Ascending aorta (tissue), 2 donors: ENCODE data around the gene GPANK1. TPM values are rescaled to one million over a fixed set of nuclear protein-coding genes. Genes with fewer than 3 reads are reported as not detected.

Experiments used
- DNase-seq, 2 donors: peaks; one replicate each; pipeline ENCODE4 v3.0.0-alpha.2; 2019; ENCODE audit warnings: low spot score in 2 of 2
- H3K27ac ChIP-seq, 2 donors: fragments of 200-600 bp; sonication (generic); one replicate each; pipeline ENCODE4 v1.5.1; 2016 to 2017; ENCODE audit warnings: mild to moderate bottlenecking in 1 of 2
- H3K27me3 ChIP-seq: fragments of 200-600 bp; sonication (generic); one replicate; pipeline ENCODE4 v1.5.1; 2017
- H3K36me3 ChIP-seq, 2 donors: fragments of 200-600 bp; sonication (generic); one replicate each; pipeline ENCODE4 v1.5.1; 2016
- H3K4me1 ChIP-seq, 2 donors: fragments of 200-600 bp; sonication (generic); one replicate each; pipeline ENCODE4 v1.5.1; 2016 to 2017; ENCODE audit warnings: mild to moderate bottlenecking in 1 of 2
- H3K4me3 ChIP-seq, 2 donors: fragments of 200-600 bp; sonication (generic); one replicate each; pipeline ENCODE4 v1.5.1; 2016 to 2017; ENCODE audit warnings: mild to moderate bottlenecking in 1 of 2
- H3K9me3 ChIP-seq, 2 donors: fragments of 200-600 bp; sonication (generic); one replicate each; pipeline ENCODE4 v1.5.1; 2016
- CTCF ChIP-seq, 3 experiments: fragments of 200-600 bp in 2 of 3; fragments of 450-650 bp in 1 of 3; sonication (generic) in 2 of 3; IDR thresholded peaks; one replicate each; pipeline ENCODE4 v1.5.1; 2016 to 2019; ENCODE audit warnings: antibody characterized with exemption in 3 of 3, mild to moderate bottlenecking in 1 of 3, moderate library complexity in 1 of 3
- intact Hi-C: fragments of 100-400 bp; cut with DNase I; formaldehyde crosslinking; loops from one replicate; pipeline ENCODE4 v1.15.1; 2023
- total RNA-seq: library from RNA; depleted of rRNA; stranded (reverse); fragments of >200 nt; gene quantifications from one replicate; pipeline ENCODE4 v1.1.0, GENCODE V29; 2016

Gene GPANK1
- total RNA-seq, 1 donor from 2014 or later, result 9.8 TPM

GRCh38 chr6:31663961-31664789 lies 622 bp downstream of the GPANK1 start:
- no peaks in the 10 kb centered on the region for H3K27me3 ChIP-seq
- no peak for TF ChIP-seq CTCF (IDR thresholded peaks at IDR 0.05)
- DNase-seq, result peak in 1 of 2 donors; percentile 77
- peak overlapping the region; percentile 72 to 97 for H3K4me3 ChIP-seq
- peaks cover 26 to 27% of the 10 kb centered on the region in 2 donors for H3K36me3 ChIP-seq
- no peaks in the 10 kb centered on the region for H3K9me3 ChIP-seq
- H3K4me1 ChIP-seq, result peaks cover 20 to 41% of the 10 kb centered on the region in 2 donors
- H3K27ac ChIP-seq, result peak overlapping the region; percentile 91 to 97
- intact Hi-C loops, result loop anchor here (1.0 to 10.0 kb wide), 4 partner anchors 44 to 1651 kb away; partner anchors contain the start of genes AGPAT1, PRRC2A, RNF5 and TAPBP

GRCh38 chr6:31663126-31663960 lies 1.5 kb downstream of the GPANK1 start:
- H3K27me3 ChIP-seq, result no peaks in the 10 kb centered on the region
- intact Hi-C loops, result loop anchor here (5.0 to 10.0 kb wide), 3 partner anchors 511 to 1651 kb away; partner anchors contain the start of genes AGPAT1, RNF5, TAPBP and ZBTB22
- DNase-seq, result no peak
- peaks cover 18 to 19% of the 10 kb centered on the region in 2 donors for H3K36me3 ChIP-seq
- TF ChIP-seq CTCF (IDR thresholded peaks at IDR 0.05), result no peak
- peak overlapping the region; percentile 91 to 97 for H3K27ac ChIP-seq
- no peaks in the 10 kb centered on the region for H3K9me3 ChIP-seq
- peaks cover 24 to 49% of the 10 kb centered on the region in 2 donors for H3K4me1 ChIP-seq
- H3K4me3 ChIP-seq, result peak overlapping the region; percentile 72 to 97

GRCh38 chr6:31662124-31662723 lies 2.6 kb downstream of the GPANK1 start:
- DNase-seq, result no peak

GRCh38 chr6:31661262-31662123 lies 3.3 kb downstream of the GPANK1 start:
- intact Hi-C loops, result loop anchor here (5.0 to 10.0 kb wide), 3 partner anchors 513 to 1653 kb away; partner anchors contain the start of genes AGPAT1, RNF5, TAPBP and ZBTB22
- Histone ChIP-seq H3K27ac (peak overlapping the region; percentile 84 to 88), H3K36me3 (peaks cover 7 to 22% of the 10 kb centered on the region in 2 donors), H3K9me3 (no peaks in the 10 kb centered on the region), H3K27me3 (no peaks in the 10 kb centered on the region), H3K4me1 (peaks cover 18 to 46% of the 10 kb centered on the region in 2 donors), H3K4me3 (peak overlapping the region; percentile 77 to 79)
- no peak for DNase-seq
- no peak for TF ChIP-seq CTCF (IDR thresholded peaks at IDR 0.05)

More at GRCh38 chr6:31662124-31662723, 2.6 kb downstream of the GPANK1 start:
- peaks cover 9 to 16% of the 10 kb centered on the region in 2 donors for H3K36me3 ChIP-seq
- TF ChIP-seq CTCF (IDR thresholded peaks at IDR 0.05), result no peak
- H3K9me3 ChIP-seq, result no peaks in the 10 kb centered on the region
- no peak overlapping the region for H3K4me3 ChIP-seq
- intact Hi-C loops, result loop anchor here (5.0 to 10.0 kb wide), 3 partner anchors 513 to 1653 kb away; partner anchors contain the start of genes AGPAT1, RNF5, TAPBP and ZBTB22
- peaks cover 22 to 52% of the 10 kb centered on the region in 2 donors for H3K4me1 ChIP-seq
- no peaks in the 10 kb centered on the region for H3K27me3 ChIP-seq
- peak overlapping the region; percentile 7 to 27 for H3K27ac ChIP-seq
